ENCODE data around the gene APCDD1L.

APCDD1L gene

GRCh38 chr20:58458342-58459057 is 56.7 kb downstream of the APCDD1L start:
- TF ChIP-seq EGR1 (IDR thresholded peaks at IDR 0.05) (no peak), RAD21 (IDR thresholded peaks at IDR 0.05; ENCODE audit: low read depth) (no peak), TAF1 (IDR thresholded peaks at IDR 0.05; ENCODE audit: low read depth) (no peak), TCF12 (IDR thresholded peaks at IDR 0.05; ENCODE audit: low read depth) (no peak), ZBTB7A (IDR thresholded peaks at IDR 0.05; ENCODE audit: low read depth) (no peak), FOXM1 (IDR thresholded peaks at IDR 0.05; ENCODE audit: borderline replicate concordance, low read depth) (no peak), EP300 (IDR thresholded peaks at IDR 0.05; ENCODE audit: borderline replicate concordance) (no peak), CEBPB (IDR thresholded peaks at IDR 0.05) (no peak), CREB1 (IDR thresholded peaks at IDR 0.05; ENCODE audit: low read depth) (no peak), NFIC (IDR thresholded peaks at IDR 0.05) (no peak), USF1 (IDR thresholded peaks at IDR 0.05) (no peak), YY1 (IDR thresholded peaks at IDR 0.05; ENCODE audit: low read depth) (no peak), REST (IDR thresholded peaks at IDR 0.05; ENCODE audit: low read depth) (no peak), TEAD4 (IDR thresholded peaks at IDR 0.05) (no peak), MAX (IDR thresholded peaks at IDR 0.05) (no peak)

- no peak for TF ChIP-seq YY1 (IDR thresholded peaks at IDR 0.05; ENCODE audit: low read depth)
- TF ChIP-seq TCF12 (IDR thresholded peaks at IDR 0.05; ENCODE audit: low read depth) = no peak
- TF ChIP-seq USF1 (IDR thresholded peaks at IDR 0.05) = no peak
- TF ChIP-seq NFIC (IDR thresholded peaks at IDR 0.05) = no peak
- TF ChIP-seq MAX (IDR thresholded peaks at IDR 0.05) = no peak
- no peak for TF ChIP-seq TEAD4 (IDR thresholded peaks at IDR 0.05)
- TF ChIP-seq REST (IDR thresholded peaks at IDR 0.05; ENCODE audit: low read depth) = no peak
- no peak for TF ChIP-seq CREB1 (IDR thresholded peaks at IDR 0.05; ENCODE audit: low read depth)
- TF ChIP-seq TAF1 (IDR thresholded peaks at IDR 0.05; ENCODE audit: low read depth) = no peak
- no peak for TF ChIP-seq ZBTB7A (IDR thresholded peaks at IDR 0.05; ENCODE audit: low read depth)
- no peak for TF ChIP-seq CEBPB (IDR thresholded peaks at IDR 0.05)
- no peak for TF ChIP-seq EGR1 (IDR thresholded peaks at IDR 0.05)
- TF ChIP-seq EP300 (IDR thresholded peaks at IDR 0.05; ENCODE audit: borderline replicate concordance) = no peak
- TF ChIP-seq RAD21 (IDR thresholded peaks at IDR 0.05; ENCODE audit: low read depth) = no peak
- TF ChIP-seq FOXM1 (IDR thresholded peaks at IDR 0.05; ENCODE audit: borderline replicate concordance, low read depth) = no peak
These were observed 58.0 kb downstream of the APCDD1L start for GRCh38 chr20:58457083-58457695.

GRCh38 chr20:58454460-58454859 is 60.7 kb downstream of the APCDD1L start:
- TF ChIP-seq EP300 (IDR thresholded peaks at IDR 0.05; ENCODE audit: borderline replicate concordance) = no peak
- TF ChIP-seq TCF12 (IDR thresholded peaks at IDR 0.05; ENCODE audit: low read depth) = no peak
- TF ChIP-seq EGR1 (IDR thresholded peaks at IDR 0.05) = no peak
- TF ChIP-seq USF1 (IDR thresholded peaks at IDR 0.05) = no peak
- no peak for TF ChIP-seq YY1 (IDR thresholded peaks at IDR 0.05; ENCODE audit: low read depth)
- no peak for TF ChIP-seq MAX (IDR thresholded peaks at IDR 0.05)

- no peak for TF ChIP-seq ZBTB7A (IDR thresholded peaks at IDR 0.05; ENCODE audit: low read depth)
- no peak for TF ChIP-seq FOXM1 (IDR thresholded peaks at IDR 0.05; ENCODE audit: borderline replicate concordance, low read depth)
- no peak for TF ChIP-seq RAD21 (IDR thresholded peaks at IDR 0.05; ENCODE audit: low read depth)
- TF ChIP-seq EGR1 (IDR thresholded peaks at IDR 0.05) = no peak
- TF ChIP-seq NFIC (IDR thresholded peaks at IDR 0.05) = no peak
- no peak for TF ChIP-seq TEAD4 (IDR thresholded peaks at IDR 0.05)
These were observed 61.8 kb downstream of the APCDD1L start for GRCh38 chr20:58453391-58453790.

Data from Ishikawa (cell line).